T-cell (primary cell): ENCODE results near the gene LSM12. TPM values are rescaled to one million over a fixed set of nuclear protein-coding genes. Genes with fewer than 3 reads are reported as not detected.

Experiments
- ATAC-seq, 4 experiments: fragments of 200-7000 bp in 3 of 4; fragments of 150-1000 bp in 1 of 4; cut with Tn5 transposase; replicated peaks in 1 of 4; 1 replicate in 3 of 4; 2 replicates in 1 of 4; pipeline ENCODE4 v1.10.0; 2021; ENCODE audit warnings: moderate library complexity in 3 of 4, mild to moderate bottlenecking in 2 of 4, moderate number of reproducible peaks in 1 of 4
- CTCF ChIA-PET, 2 donors: fragments of 300-600 bp; sonication (Branson Sonifier 250); formaldehyde crosslinking; loops; one replicate each; lab custom pipeline; 2022; ENCODE audit warnings: antibody characterized with exemption in 2 of 2; lab: Charles Lee
- POLR2A ChIA-PET, 2 donors: fragments of 300-600 bp; sonication (Branson Sonifier 250); formaldehyde crosslinking; loops; one replicate each; lab custom pipeline; 2022; ENCODE audit warnings: antibody characterized with exemption in 2 of 2; lab: Charles Lee
- DNase-seq, 35 experiments: peaks; one replicate each; pipeline versions ENCODE4 v3.0.0 to v3.0.0-alpha.2; 2013 to 2023
- H3K27ac ChIP-seq: one replicate; pipeline ENCODE4 v1.5.1; 2013; ENCODE audit warnings: low read length
- H3K27me3 ChIP-seq, 2 experiments: replicated peaks in 1 of 2; 1 replicate in 1 of 2; 2 replicates in 1 of 2; pipeline versions ENCODE4 v1.6.1 to v1.7.0; 2013; ENCODE audit warnings: low read length in 1 of 2, mixed read lengths in 1 of 2; ENCODE audit not compliant: control insufficient read depth in 2 of 2, insufficient read depth in 2 of 2; ENCODE audit errors: extremely low read depth in 1 of 2
- H3K36me3 ChIP-seq, 2 donors: 1 replicate in 1 of 2; 2 replicates in 1 of 2; pipeline versions ENCODE4 v1.6.1 to v1.7.0; 2013; ENCODE audit warnings: low read length in 1 of 2; ENCODE audit not compliant: control insufficient read depth in 2 of 2, insufficient read depth in 1 of 2; ENCODE audit errors: extremely low read depth in 1 of 2
- H3K4me1 ChIP-seq, 2 experiments: 1 replicate in 1 of 2; 2 replicates in 1 of 2; pipeline versions ENCODE4 v1.6.1 to v1.7.0; 2013; ENCODE audit warnings: low read length in 2 of 2, mixed read lengths in 1 of 2; ENCODE audit not compliant: insufficient read depth in 2 of 2, control insufficient read depth in 1 of 2; ENCODE audit errors: extremely low read depth in 1 of 2
- H3K4me3 ChIP-seq, 2 donors: 1 replicate in 1 of 2; 2 replicates in 1 of 2; pipeline versions ENCODE4 v1.5.1 to v1.7.0; 2013; ENCODE audit warnings: mild to moderate bottlenecking in 2 of 2, low read length in 1 of 2, moderate library complexity in 1 of 2; ENCODE audit not compliant: control insufficient read depth in 1 of 2; ENCODE audit errors: extremely low read depth in 1 of 2
- H3K9me3 ChIP-seq: 2 replicates; pipeline ENCODE4 v1.7.0; 2013
- H3K27ac Mint-ChIP-seq, 2 donors: one replicate each; pipeline ENCODE4 v1.8.0; 2020 to 2021; ENCODE audit warnings: mild to moderate bottlenecking in 2 of 2, mixed read lengths in 2 of 2
- H3K27me3 Mint-ChIP-seq, 2 donors: one replicate each; pipeline ENCODE4 v1.8.0; 2021 to 2022; ENCODE audit warnings: mixed read lengths in 2 of 2
- H3K36me3 Mint-ChIP-seq: one replicate; pipeline ENCODE4 v1.8.0; 2021; ENCODE audit warnings: mixed read lengths
- H3K4me1 Mint-ChIP-seq, 3 donors: one replicate each; pipeline ENCODE4 v1.8.0; 2020 to 2022; ENCODE audit warnings: mixed read lengths in 3 of 3, mild to moderate bottlenecking in 1 of 3
- H3K4me3 Mint-ChIP-seq, 3 donors: one replicate each; pipeline ENCODE4 v1.8.0; 2020 to 2022; ENCODE audit warnings: mild to moderate bottlenecking in 3 of 3, mixed read lengths in 3 of 3, moderate library complexity in 3 of 3
- H3K9me3 Mint-ChIP-seq, 3 donors: one replicate each; pipeline ENCODE4 v1.8.0; 2020 to 2022; ENCODE audit warnings: mixed read lengths in 3 of 3
- WGBS: methylation state at CpG from one replicate; pipeline ENCODE4 v1.1.5; 2013; ENCODE audit warnings: missing lambda C conversion rate; ENCODE audit not compliant: insufficient coverage; 5-methylcytosine and 5-hydroxymethylcytosine counted together
- total RNA-seq, 35 experiments: library from RNA in 6 of 35; stranded (reverse) in 6 of 35; fragments of 120-200 nt in 1 of 35; gene quantifications; one replicate each; pipeline versions ENCODE4 v1.2.1 to v1.2.4 and lab custom pipeline; 2013 to 2026

LSM12 gene
- total RNA-seq, 5 donors from 2014 or later (not counting 1 experiment from before 2014, with no cell fraction given): 29.4 to 39.0 (median 37.1) TPM

- H3K27ac Mint-ChIP-seq: no peak overlapping the region
- peaks cover 3 to 21% of the 10 kb centered on the region in 2 experiments for H3K4me1 ChIP-seq
- ChIA-PET CTCF (interaction anchor here in 1 of 2 donors (0.6 kb wide), 1 partner anchor 52 kb away, joined by 4 read pairs; no protein-coding TSS in a partner anchor), POLR2A (interaction anchor here in 1 of 2 donors (0.6 kb wide), 2 partner anchors 19 to 71 kb away, joined by 3 to 8 read pairs; no protein-coding TSS in a partner anchor)
- no peak overlapping the region for H3K4me3 ChIP-seq
- H3K4me1 Mint-ChIP-seq: peaks cover 10 to 13% (median 13%) of the 10 kb centered on the region in 3 donors
- ATAC-seq (peak in 1 of 4 experiments; percentile 28), DNase-seq (no peak)
- peak overlapping the region in 1 of 3 donors; percentile 28 for H3K4me3 Mint-ChIP-seq
- H3K27me3 Mint-ChIP-seq: no peaks in the 10 kb centered on the region
- H3K9me3 Mint-ChIP-seq: no peaks in the 10 kb centered on the region
- peaks cover 7% of the 10 kb centered on the region for H3K36me3 Mint-ChIP-seq
- H3K36me3 ChIP-seq: peaks cover 4 to 17% of the 10 kb centered on the region in 2 donors
- 30% methylated on average over 4 of the region's 12 CpGs for WGBS
- H3K9me3 ChIP-seq: no peaks in the 10 kb centered on the region
- H3K27ac ChIP-seq: no peak overlapping the region
- H3K27me3 ChIP-seq: no peaks in the 10 kb centered on the region
These were observed 29.4 kb upstream of the LSM12 start for GRCh38 chr17:44095647-44096496.

GRCh38 chr17:44095388-44095646, 28.8 kb upstream of the LSM12 start:
- H3K36me3 ChIP-seq: peaks cover 4 to 17% of the 10 kb centered on the region in 2 donors
- no peak overlapping the region for H3K27ac Mint-ChIP-seq
- H3K27me3 Mint-ChIP-seq: no peaks in the 10 kb centered on the region
- no peaks in the 10 kb centered on the region for H3K9me3 ChIP-seq
- no peaks in the 10 kb centered on the region for H3K27me3 ChIP-seq
- no peak overlapping the region for H3K4me3 ChIP-seq
- peaks cover 3 to 21% of the 10 kb centered on the region in 2 experiments for H3K4me1 ChIP-seq
- H3K27ac ChIP-seq: no peak overlapping the region
- H3K9me3 Mint-ChIP-seq: no peaks in the 10 kb centered on the region
- peak overlapping the region in 1 of 3 donors; percentile 28 for H3K4me3 Mint-ChIP-seq
- POLR2A ChIA-PET: interaction anchor here in 1 of 2 donors (0.6 kb wide), 1 partner anchor 19 kb away, joined by 3 read pairs; no protein-coding TSS in a partner anchor
- H3K36me3 Mint-ChIP-seq: peaks cover 7% of the 10 kb centered on the region
- peaks cover 10 to 13% (median 13%) of the 10 kb centered on the region in 3 donors for H3K4me1 Mint-ChIP-seq
- 0% methylated on average over 1 of the region's 2 CpGs for WGBS
- ATAC-seq (no peak), DNase-seq (no peak)
- CTCF ChIA-PET: interaction anchor here in 1 of 2 donors (0.6 kb wide), 1 partner anchor 51 kb away, joined by 4 read pairs; no protein-coding TSS in a partner anchor

GRCh38 chr17:44094701-44095387, 28.4 kb upstream of the LSM12 start:
- H3K27ac Mint-ChIP-seq: no peak overlapping the region
- WGBS: 54% methylated on average over 2 of the region's 8 CpGs
- H3K27ac ChIP-seq: no peak overlapping the region

GRCh38 chr17:44093231-44093900, 26.9 kb upstream of the LSM12 start:
- H3K4me3 Mint-ChIP-seq: no peak overlapping the region
- peaks cover 12 to 13% (median 12%) of the 10 kb centered on the region in 3 donors for H3K4me1 Mint-ChIP-seq
- CTCF ChIA-PET: no interaction called here
- ATAC-seq: no peak
- H3K27me3 Mint-ChIP-seq: no peaks in the 10 kb centered on the region
- DNase-seq: no peak
- POLR2A ChIA-PET: interaction anchor here in 1 of 2 donors (0.5 kb wide), 1 partner anchor 50 kb away, joined by 3 read pairs; no protein-coding TSS in a partner anchor
- peaks cover 3 to 21% of the 10 kb centered on the region in 2 experiments for H3K4me1 ChIP-seq
- no peaks in the 10 kb centered on the region for H3K9me3 ChIP-seq
- no peak overlapping the region for H3K27ac ChIP-seq
- 89% methylated on average over 21 of the region's 21 CpGs for WGBS
- no peak overlapping the region for H3K27ac Mint-ChIP-seq
- no peaks in the 10 kb centered on the region for H3K9me3 Mint-ChIP-seq
- H3K36me3 ChIP-seq: peaks cover 10 to 24% of the 10 kb centered on the region in 2 donors
- no peak overlapping the region for H3K4me3 ChIP-seq
- no peaks in the 10 kb centered on the region for H3K27me3 ChIP-seq
- peaks cover 11% of the 10 kb centered on the region for H3K36me3 Mint-ChIP-seq

More at GRCh38 chr17:44094701-44095387, 28.4 kb upstream of the LSM12 start:
- Histone ChIP-seq H3K36me3 (peaks cover 4 to 17% of the 10 kb centered on the region in 2 donors), H3K4me1 (peaks cover 3 to 21% of the 10 kb centered on the region in 2 experiments), H3K4me3 (no peak overlapping the region), H3K27me3 (no peaks in the 10 kb centered on the region), H3K9me3 (no peaks in the 10 kb centered on the region)
- Mint-ChIP-seq H3K4me1 (peaks cover 10 to 13% (median 13%) of the 10 kb centered on the region in 3 donors), H3K4me3 (no peak overlapping the region), H3K27me3 (no peaks in the 10 kb centered on the region), H3K9me3 (no peaks in the 10 kb centered on the region), H3K36me3 (peaks cover 7% of the 10 kb centered on the region)
- ChIA-PET CTCF (interaction anchor here in 1 of 2 donors (0.5 to 0.6 kb wide), 2 partner anchors 51 to 1207 kb away, joined by 3 to 4 read pairs; no protein-coding TSS in a partner anchor), POLR2A (interaction anchor here in 1 of 2 donors (0.6 kb wide), 1 partner anchor 20 kb away, joined by 3 read pairs; no protein-coding TSS in a partner anchor)
- DNase-seq: no peak
- ATAC-seq: no peak

GRCh38 chr17:44092051-44092450, 25.6 kb upstream of the LSM12 start:
- no peak overlapping the region for H3K27ac ChIP-seq
- CTCF ChIA-PET: interaction anchor here in 1 of 2 donors (0.6 kb wide), 1 partner anchor 80 kb away, joined by 5 read pairs; no protein-coding TSS in a partner anchor
- no peaks in the 10 kb centered on the region for H3K9me3 ChIP-seq
- peaks cover 15 to 27% of the 10 kb centered on the region in 2 donors for H3K36me3 ChIP-seq
- H3K4me3 ChIP-seq: no peak overlapping the region
- POLR2A ChIA-PET: no interaction called here
- Mint-ChIP-seq H3K9me3 (no peaks in the 10 kb centered on the region), H3K4me3 (no peak overlapping the region), H3K4me1 (peaks cover 6 to 18% (median 11%) of the 10 kb centered on the region in 3 donors), H3K36me3 (peaks cover 11% of the 10 kb centered on the region), H3K27me3 (no peaks in the 10 kb centered on the region), H3K27ac (no peak overlapping the region)
- WGBS: 97% methylated on average over 8 of the region's 11 CpGs
- H3K27me3 ChIP-seq: no peaks in the 10 kb centered on the region
- ATAC-seq (no peak), DNase-seq (no peak)
- H3K4me1 ChIP-seq: peaks cover 3 to 13% of the 10 kb centered on the region in 2 experiments
